ENCODE measurements around the gene KRTAP10-9. TPM values are rescaled to one million over a fixed set of nuclear protein-coding genes. Genes with fewer than 3 reads are reported as not detected.
"Not testable (repeated sequence)": the region's sequence is repeated elsewhere in the genome, so short reads cannot be mapped to it uniquely, and the experiment has no call there.

KRTAP10-9 gene
- total RNA-seq, 2 donors from 2014 or later, result not detected

DNA sequence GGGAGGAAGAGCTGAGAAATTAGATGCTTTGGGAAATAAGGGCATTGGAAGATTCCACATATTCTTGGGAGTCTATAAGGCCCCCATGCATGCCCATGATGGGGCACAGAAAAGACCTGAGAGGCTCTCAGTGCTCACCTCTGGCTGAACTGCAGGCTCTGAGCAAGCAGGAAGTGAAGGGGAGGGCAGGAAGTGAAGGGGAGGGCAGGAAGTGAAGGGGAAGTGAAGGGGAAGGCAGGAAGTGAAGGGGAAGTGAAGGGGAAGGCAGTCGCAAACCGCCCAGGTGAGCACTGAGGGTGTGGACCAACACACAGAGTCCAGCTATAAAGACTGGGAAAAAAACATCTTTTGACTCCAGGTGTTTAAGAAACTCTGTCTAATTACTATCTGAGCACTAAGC is 3.5 kb downstream of the KRTAP10-9 start:
- no peaks in the 10 kb centered on the region for H3K4me1 ChIP-seq (ENCODE audit: control insufficient read depth in 1 of 2, low read depth in 2 of 2)
- no peak overlapping the region for H3K27ac ChIP-seq
- no peaks in the 10 kb centered on the region for H3K27me3 ChIP-seq (replicated peaks; ENCODE audit: insufficient read depth)
- no peak overlapping the region for H3K4me3 ChIP-seq
- peaks cover 10% of the 10 kb centered on the region for H3K9me3 ChIP-seq
- ATAC-seq (ENCODE audit: insufficient number of reproducible peaks, low FRiP score, low read depth) (no peak), DNase-seq (ENCODE audit: low spot score) (no peak)
- TF ChIP-seq, protein P1, sequence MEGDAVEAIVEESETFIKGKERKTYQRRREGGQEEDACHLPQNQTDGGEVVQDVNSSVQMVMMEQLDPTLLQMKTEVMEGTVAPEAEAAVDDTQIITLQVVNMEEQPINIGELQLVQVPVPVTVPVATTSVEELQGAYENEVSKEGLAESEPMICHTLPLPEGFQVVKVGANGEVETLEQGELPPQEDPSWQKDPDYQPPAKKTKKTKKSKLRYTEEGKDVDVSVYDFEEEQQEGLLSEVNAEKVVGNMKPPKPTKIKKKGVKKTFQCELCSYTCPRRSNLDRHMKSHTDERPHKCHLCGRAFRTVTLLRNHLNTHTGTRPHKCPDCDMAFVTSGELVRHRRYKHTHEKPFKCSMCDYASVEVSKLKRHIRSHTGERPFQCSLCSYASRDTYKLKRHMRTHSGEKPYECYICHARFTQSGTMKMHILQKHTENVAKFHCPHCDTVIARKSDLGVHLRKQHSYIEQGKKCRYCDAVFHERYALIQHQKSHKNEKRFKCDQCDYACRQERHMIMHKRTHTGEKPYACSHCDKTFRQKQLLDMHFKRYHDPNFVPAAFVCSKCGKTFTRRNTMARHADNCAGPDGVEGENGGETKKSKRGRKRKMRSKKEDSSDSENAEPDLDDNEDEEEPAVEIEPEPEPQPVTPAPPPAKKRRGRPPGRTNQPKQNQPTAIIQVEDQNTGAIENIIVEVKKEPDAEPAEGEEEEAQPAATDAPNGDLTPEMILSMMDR (IDR thresholded peaks at IDR 0.05), result no peak
- H3K36me3 ChIP-seq, result no peaks in the 10 kb centered on the region

DNA sequence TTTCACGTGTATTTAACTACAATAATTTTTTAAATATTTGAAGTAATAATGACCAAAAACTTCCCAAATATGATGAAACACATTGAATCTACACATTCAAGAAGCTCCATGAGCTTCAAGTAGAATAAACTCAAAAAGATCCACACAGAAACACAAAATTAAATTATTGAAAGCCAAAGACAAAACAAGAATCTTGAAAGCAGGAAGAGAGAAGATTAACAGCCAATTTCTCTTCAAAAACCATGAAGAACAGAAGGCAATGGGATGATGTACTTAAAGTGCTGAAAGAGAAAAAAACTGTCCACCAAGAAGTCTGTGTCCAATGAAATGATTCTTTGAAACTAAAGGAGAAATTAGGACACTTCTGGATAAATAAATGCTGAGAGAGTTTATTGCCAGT is 5.2 kb downstream of the KRTAP10-9 start:
- Histone ChIP-seq H3K9me3 (peaks cover 10% of the 10 kb centered on the region), H3K36me3 (no peaks in the 10 kb centered on the region), H3K4me3 (no peak overlapping the region), H3K4me1 (ENCODE audit: control insufficient read depth in 1 of 2, low read depth in 2 of 2) (no peaks in the 10 kb centered on the region), H3K27ac (no peak overlapping the region), H3K27me3 (replicated peaks; ENCODE audit: insufficient read depth) (no peaks in the 10 kb centered on the region)
- TF ChIP-seq, protein P1 (IDR thresholded peaks at IDR 0.05), result no peak
- ATAC-seq (ENCODE audit: insufficient number of reproducible peaks, low FRiP score, low read depth), result no peak
- DNase-seq (ENCODE audit: low spot score), result no peak

DNA sequence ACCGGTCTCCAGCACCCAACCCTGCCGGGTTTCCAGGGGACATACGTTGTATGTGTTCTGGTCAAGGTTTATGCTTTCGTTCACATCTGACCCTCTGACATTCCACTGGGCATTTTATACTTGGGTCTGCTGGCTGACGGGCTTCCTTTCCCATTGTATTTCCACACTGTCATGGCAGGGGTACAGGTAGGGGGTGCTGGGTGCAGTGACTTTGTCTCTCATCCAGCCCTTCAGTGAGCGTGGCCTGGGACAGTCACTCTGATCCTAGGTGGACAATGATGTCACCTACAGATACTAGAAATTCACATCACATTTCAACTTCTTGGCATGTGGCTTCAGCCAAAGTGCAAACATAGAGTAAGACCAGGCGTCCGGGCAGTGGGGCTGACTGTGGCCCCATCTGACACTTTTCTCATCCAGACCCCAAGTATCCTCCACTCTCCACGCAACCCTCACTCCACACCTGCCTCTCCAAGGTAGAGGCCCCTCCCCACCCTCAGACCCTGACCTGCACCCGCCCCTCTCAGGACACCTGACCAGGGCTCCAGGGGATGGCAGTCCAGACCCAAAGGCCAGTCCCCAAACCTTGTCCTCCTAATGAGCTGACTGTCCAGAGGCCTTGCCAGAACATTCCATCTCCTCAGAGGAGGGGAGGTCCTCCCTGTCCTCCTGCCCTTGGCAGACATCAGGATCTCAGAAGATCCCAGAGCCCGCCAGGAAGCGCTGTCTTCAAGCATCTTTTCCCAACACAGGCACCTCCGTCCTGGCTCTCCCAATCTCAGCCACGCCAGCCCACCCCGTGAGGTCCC is 9.5 kb downstream of the KRTAP10-9 start:
- DNase-seq (ENCODE audit: low spot score) (no peak), ATAC-seq (ENCODE audit: insufficient number of reproducible peaks, low FRiP score, low read depth) (no peak)
- H3K4me3 ChIP-seq, result no peak overlapping the region
- H3K4me1 ChIP-seq (ENCODE audit: control insufficient read depth in 1 of 2, low read depth in 2 of 2), result no peaks in the 10 kb centered on the region
- H3K27me3 ChIP-seq (replicated peaks; ENCODE audit: insufficient read depth), result no peaks in the 10 kb centered on the region
- H3K27ac ChIP-seq, result no peak overlapping the region
- H3K9me3 ChIP-seq, result peaks cover 10% of the 10 kb centered on the region
- H3K36me3 ChIP-seq, result no peaks in the 10 kb centered on the region
- TF ChIP-seq, protein P1 (IDR thresholded peaks at IDR 0.05), result no peak

DNA sequence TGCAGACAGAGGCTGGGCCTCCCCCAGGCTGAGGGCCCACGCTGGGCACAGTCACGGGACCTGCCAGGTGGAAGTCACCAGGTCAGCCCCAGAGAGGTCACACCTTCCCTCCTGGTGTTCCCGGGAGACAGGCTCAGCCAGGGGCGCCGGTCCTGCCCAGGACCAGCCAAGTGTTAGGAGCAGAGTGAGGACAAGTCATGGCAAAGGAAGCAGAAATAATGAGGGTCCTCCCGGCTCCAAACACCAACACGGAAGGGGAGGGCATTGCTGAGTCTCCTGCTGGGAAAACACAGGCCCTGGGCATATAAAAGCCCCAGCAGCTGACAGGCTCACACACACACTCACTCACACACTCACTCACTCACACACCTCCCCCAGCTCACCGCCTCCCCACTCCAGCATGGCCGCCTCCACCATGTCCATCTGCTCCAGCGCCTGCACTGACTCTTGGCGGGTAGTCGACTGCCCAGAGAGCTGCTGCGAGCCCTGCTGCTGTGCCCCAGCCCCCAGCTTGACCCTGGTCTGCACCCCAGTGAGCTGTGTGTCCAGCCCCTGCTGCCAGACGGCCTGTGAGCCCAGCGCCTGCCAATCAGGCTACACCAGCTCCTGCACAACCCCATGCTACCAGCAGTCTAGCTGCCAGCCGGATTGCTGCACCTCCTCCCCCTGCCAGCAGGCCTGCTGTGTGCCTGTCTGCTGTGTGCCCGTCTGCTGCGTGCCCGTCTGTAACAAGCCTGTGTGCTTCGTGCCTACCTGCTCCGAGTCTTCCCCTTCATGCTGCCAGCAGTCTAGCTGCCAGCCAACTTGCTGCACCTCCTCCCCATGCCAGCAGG is 10.3 kb downstream of the KRTAP10-9 start, which contains the start of gene KRTAP10-10:
Gene KRTAP10-10 (plus strand): TSS at position 339 of the 833 bp plus-strand sequence. CDS start 62 bp downstream, at position 401.
- DNase-seq (ENCODE audit: low spot score) (no peak), ATAC-seq (ENCODE audit: insufficient number of reproducible peaks, low FRiP score, low read depth) (no peak)
- no peak within 1 kb of the TSS for H3K27ac ChIP-seq
- no peaks in the 10 kb centered on the region for H3K27me3 ChIP-seq (replicated peaks; ENCODE audit: insufficient read depth)
- TF ChIP-seq, protein P1 (IDR thresholded peaks at IDR 0.05), result no peak
- H3K36me3 ChIP-seq, result no peaks in the 10 kb centered on the region
- no peak within 1 kb of the TSS for H3K4me3 ChIP-seq
- peaks cover 5% of the 10 kb centered on the region for H3K9me3 ChIP-seq
- H3K4me1 ChIP-seq (ENCODE audit: control insufficient read depth in 1 of 2, low read depth in 2 of 2), result no peaks in the 10 kb centered on the region

DNA sequence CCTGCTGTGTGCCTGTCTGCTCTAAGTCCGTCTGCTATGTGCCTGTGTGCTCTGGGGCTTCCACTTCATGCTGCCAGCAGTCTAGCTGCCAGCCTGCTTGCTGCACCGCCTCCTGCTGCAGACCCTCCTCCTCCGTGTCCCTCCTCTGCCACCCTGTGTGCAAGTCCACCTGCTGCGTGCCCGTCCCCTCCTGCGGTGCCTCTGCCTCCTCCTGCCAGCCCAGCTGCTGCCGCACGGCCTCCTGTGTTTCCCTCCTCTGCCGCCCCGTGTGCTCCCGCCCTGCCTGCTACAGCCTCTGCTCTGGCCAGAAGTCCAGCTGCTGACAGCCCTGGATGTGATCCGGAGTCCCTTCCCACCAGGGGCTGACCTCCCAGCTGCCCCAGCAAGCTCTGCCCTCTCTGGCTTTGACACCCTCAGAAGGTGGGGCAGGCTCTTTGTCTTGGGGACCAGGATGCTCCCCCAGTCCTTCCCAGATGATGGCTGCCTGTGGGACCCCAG is 11.0 kb downstream of the KRTAP10-9 start:
- H3K27me3 ChIP-seq (replicated peaks; ENCODE audit: insufficient read depth); H3K4me1 ChIP-seq (ENCODE audit: control insufficient read depth in 1 of 2, low read depth in 2 of 2); ATAC-seq (ENCODE audit: insufficient number of reproducible peaks, low FRiP score, low read depth); H3K4me3 ChIP-seq; H3K27ac ChIP-seq; H3K9me3 ChIP-seq; H3K36me3 ChIP-seq; DNase-seq (ENCODE audit: low spot score): not testable (repeated sequence)

DNA sequence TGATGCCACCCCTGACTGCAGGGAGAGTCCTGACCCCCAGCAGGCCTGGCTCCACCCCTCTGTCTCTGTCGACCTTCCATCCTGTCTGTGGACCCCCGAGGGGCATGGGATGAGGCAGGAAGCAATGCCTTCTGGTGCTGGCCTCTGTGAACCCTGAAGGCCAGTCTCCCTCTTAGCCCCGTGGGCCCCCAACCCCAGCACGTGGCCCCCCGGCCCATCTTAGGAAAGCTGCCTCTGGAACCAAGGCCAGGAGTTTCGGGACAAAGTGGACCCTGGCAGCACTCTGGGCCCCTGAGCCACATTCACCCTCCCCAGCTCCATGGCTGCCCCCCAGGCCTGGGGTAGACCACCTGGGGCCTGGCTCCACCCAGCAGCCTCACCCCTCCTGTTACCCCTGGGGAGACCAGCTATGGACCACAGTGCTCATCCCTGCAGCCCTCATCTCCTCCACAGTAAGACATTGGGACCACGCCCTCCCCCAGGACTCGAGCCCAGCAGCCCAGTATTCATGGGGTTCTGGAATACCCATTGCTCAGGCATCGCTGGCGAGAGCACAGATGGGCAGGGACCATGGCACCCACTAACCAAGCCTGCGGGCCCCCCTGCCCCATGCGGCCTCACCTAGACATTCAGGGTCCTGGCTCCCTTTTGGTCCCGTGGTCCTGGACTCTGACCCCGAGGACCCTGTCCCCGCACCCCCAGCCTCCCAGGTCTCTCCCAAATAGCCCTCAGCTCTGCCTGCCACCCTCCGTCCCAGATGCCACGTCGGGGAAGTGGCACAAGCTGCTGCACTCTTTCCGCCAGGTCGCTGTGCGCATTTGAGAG is 11.8 kb downstream of the KRTAP10-9 start:
- H3K4me3 ChIP-seq; H3K36me3 ChIP-seq; DNase-seq (ENCODE audit: low spot score); H3K27ac ChIP-seq; H3K4me1 ChIP-seq (ENCODE audit: control insufficient read depth in 1 of 2, low read depth in 2 of 2); H3K27me3 ChIP-seq (replicated peaks; ENCODE audit: insufficient read depth); ATAC-seq (ENCODE audit: insufficient number of reproducible peaks, low FRiP score, low read depth); H3K9me3 ChIP-seq: not testable (repeated sequence)

Measured in thoracic aorta (tissue), 2 donors.